Measurements from ENCODE around the gene GLCCI1. TPM values are rescaled to one million over a fixed set of nuclear protein-coding genes. Genes with fewer than 3 reads are reported as not detected.

The GLCCI1 gene
- total and polyA plus RNA-seq, 10 of the 15 experiments (the other 5 are each of a cell fraction or from before 2014, with no cell fraction given): 12.6 to 92.0 (median 27.6) TPM

- BruUV-seq (replicated peaks): no TSS peak
- H3K4me2 ChIP-seq (ENCODE audit: control insufficient read depth, insufficient read depth): no peak overlapping the region
Observed at GRCh38 chr7:8065356-8065813, 96.8 kb downstream of the GLCCI1 start.

More at GRCh38 chr7:8065356-8065813, 96.8 kb downstream of the GLCCI1 start:
- Histone ChIP-seq H3K4me1 (ENCODE audit: control insufficient read depth, insufficient read depth, low read length) (peaks cover 8% of the 10 kb centered on the region; the same call in 1 of the 2 replicates), H3K27me3 (replicated peaks in 1 of 2; ENCODE audit: control insufficient read depth in 2 of 2, insufficient read depth in 2 of 2, low read length in 1 of 2) (no peaks in the 10 kb centered on the region), H3K36me3 (ENCODE audit: control insufficient read depth in 2 of 2, insufficient read depth in 2 of 2, low read length in 1 of 2) (peaks cover 7 to 19% of the 10 kb centered on the region in 2 experiments), H2AFZ (ENCODE audit: control insufficient read depth, low read depth, low read length) (no peak overlapping the region), H4K20me1 (ENCODE audit: control insufficient read depth, insufficient read depth) (no peaks in the 10 kb centered on the region; the same call in 1 of the 2 replicates), H3K9ac (ENCODE audit: control insufficient read depth, insufficient read depth, low read length) (no peak overlapping the region), H3K79me2 (ENCODE audit: control insufficient read depth, insufficient read depth, low read length) (peaks cover 18% of the 10 kb centered on the region), H3K27ac (ENCODE audit: control insufficient read depth, insufficient read depth) (no peak overlapping the region), H3K4me3 (no peak overlapping the region), H3K9me3 (replicated peaks; ENCODE audit: control insufficient read depth, insufficient read depth, low read length) (peaks cover 5% of the 10 kb centered on the region; the same call in 2 of the 3 replicates)
- ChIA-PET POLR2A (no interaction called here), RAD21 (ENCODE audit: unreplicated experiment) (no interaction called here), CTCF (interaction anchor here (1.4 to 1.6 kb wide), 3 partner anchors 10 to 384 kb away, joined by 3 to 4 read pairs (median 4); no protein-coding TSS in a partner anchor), SMC1A (ENCODE audit: uncharacterized antibody, unreplicated experiment) (interaction anchor here (0.6 to 1.8 kb wide), 8 partner anchors 7 to 462 kb away, joined by 3 to 5 read pairs (median 3); no protein-coding TSS in a partner anchor)
- TF ChIP-seq RELB (IDR thresholded peaks at IDR 0.05; ENCODE audit: low read depth) (no peak), BCLAF1 (IDR thresholded peaks at IDR 0.05) (no peak), ZNF24 (IDR thresholded peaks at IDR 0.05) (no peak), STAT3 (IDR thresholded peaks at IDR 0.05; ENCODE audit: low read depth, low read length) (no peak), NR2C1 (IDR thresholded peaks at IDR 0.05) (no peak), HSF1 (IDR thresholded peaks at IDR 0.05; ENCODE audit: low read depth, low read length) (no peak), BCL11A (IDR thresholded peaks at IDR 0.05; ENCODE audit: low read depth, low read length) (no peak), ZNF592 (IDR thresholded peaks at IDR 0.05) (no peak), EGR1 (IDR thresholded peaks at IDR 0.05; ENCODE audit: borderline replicate concordance in 1 of 2, low read depth in 2 of 2, low read length in 2 of 2) (no peak)
- intact Hi-C loops (cut with micrococcal nuclease; ENCODE audit: unreplicated experiment) (no loop called here), in situ Hi-C loops (cut with MboI) (no loop called here)
- FAIRE-seq: no peak
- no peak for ATAC-seq
- WGBS (ENCODE audit: insufficient coverage, insufficient replicate concordance, low lambda C conversion rate, missing lambda C conversion rate): 97% methylated on average over 2 of the region's 2 CpGs
- DNase-seq (ENCODE audit: low read depth, low spot score): no peak
